HG03558 (cell line): ENCODE results near the gene ZFHX3.

ENCODE experiments used
- ATAC-seq: cut with Tn5 transposase; IDR thresholded peaks from one replicate; pipeline ENCODE4 v1.9.1; 2021; ENCODE audit warnings: moderate number of reproducible peaks; ENCODE audit not compliant: unreplicated experiment; ENCODE audit errors: extremely low read depth

Gene ZFHX3

DNA sequence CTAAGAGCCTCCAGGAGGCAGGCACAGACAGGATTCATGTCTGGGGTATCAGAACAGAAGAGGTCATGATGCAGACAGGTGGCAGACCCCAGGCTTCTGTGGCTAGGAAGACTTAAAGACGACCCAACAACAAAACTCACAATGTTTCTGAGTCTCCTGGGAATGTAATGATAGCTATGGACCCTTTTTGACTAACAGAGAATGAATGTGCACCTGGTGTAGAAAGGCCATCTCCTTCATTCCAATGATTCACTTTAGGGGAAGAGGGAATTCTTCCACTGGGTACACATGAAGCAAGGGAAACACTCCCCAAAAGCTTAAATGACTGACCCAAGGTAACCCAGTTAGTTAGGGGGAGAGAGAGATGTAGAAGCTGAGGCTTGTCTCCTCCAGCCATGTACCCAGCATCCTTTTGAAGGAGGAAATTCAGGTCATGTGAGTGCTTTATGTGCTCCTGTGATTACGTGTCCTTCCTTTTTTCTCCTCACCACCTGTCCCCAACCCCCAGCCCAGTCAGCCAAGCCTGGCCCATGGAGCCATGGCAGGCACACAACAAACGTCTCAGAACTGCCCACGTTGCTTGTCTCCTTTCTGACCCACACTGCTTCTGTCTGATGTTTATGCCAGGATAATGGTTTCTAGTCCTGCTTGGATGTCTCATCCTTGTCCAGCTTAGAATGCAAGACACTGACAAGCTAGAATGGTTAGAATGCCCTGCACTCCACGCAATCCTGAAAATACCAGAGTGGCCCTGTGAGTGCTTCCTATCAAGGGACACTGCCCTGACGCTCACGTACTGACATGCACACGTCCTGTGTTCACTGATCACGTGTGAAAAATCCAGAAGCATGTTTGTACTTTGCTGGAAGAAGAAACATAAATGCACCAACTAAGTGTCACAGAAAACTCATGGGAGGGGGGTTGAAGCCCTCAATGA, 156.4 kb downstream of the ZFHX3 start:
- no peak for ATAC-seq

DNA sequence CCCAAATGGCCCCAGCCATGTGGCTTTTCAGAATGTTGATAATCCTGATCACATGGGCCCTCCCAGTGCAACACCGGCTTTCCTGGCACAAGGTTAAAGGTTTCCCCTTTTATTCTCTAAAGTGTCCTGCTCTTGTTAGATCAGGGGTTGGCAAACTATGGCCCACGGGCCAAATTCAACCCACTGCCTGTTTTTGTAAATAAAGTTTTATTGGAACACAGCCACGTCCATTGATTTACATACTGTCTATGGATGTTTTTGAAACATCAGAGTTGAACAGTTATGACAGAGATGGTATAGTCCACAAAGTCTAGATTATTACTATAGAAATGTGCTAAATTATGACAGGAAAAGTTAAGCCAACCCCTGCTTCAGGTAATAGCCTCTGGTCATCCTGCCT, 157.3 kb downstream of the ZFHX3 start:
- no peak for ATAC-seq

GRCh38 chr16:72889616-72890582, 158.0 kb downstream of the ZFHX3 start:
- ATAC-seq: no peak

- no peak for ATAC-seq
Observed at GRCh38 chr16:72887537-72887936, 160.4 kb downstream of the ZFHX3 start.

DNA sequence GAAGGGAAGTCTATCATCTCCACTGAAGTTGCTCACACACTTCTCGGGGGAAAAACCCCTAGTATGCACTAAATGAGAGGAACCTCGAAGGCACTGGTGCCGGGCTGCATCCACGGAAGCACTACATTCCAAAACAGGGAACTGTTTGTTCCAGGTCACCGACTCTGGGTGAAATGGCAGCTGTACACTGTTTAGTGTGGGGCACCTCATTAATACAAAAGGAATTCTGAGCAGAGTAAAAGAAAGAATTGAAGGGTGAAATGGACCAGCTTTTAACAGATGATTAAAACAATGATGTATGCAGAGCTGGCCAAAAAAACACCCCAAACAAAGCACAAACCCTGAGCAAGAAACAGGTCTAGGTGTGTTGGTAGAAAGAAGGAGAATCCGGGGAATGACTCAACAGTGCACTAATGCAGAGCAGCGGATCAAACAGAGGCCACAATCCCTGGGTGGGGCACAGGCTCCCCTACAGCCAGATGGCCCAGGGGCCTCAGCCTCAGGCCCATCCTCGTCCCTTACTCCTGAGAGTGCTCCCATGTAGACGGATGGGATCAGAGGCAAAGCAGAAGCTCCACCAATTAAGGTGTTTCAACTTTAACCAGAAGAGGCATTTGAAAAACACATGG, 161.5 kb downstream of the ZFHX3 start:
- ATAC-seq: no peak

DNA sequence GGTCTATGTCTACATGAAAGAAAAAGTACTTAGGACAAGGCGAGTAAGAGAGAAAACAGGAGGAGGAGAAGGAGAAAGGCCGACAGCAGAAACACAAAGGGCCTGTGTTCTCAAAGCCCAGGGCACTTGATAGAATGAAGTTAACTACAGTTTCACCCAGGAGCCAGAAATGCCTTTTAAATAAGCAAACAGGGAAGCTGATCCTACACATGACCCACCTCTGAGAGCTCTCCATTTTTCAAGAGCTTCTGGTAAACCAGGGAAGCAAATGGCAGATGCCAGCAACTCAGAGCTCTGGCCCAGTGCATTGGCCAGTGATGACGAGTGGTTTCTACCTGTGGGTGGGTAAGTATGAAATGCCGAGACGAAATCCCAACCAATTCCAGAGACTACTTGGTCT, 163.4 kb downstream of the ZFHX3 start:
- ATAC-seq: no peak

GRCh38 chr16:72884037-72884436, 163.9 kb downstream of the ZFHX3 start:
- ATAC-seq: no peak

DNA sequence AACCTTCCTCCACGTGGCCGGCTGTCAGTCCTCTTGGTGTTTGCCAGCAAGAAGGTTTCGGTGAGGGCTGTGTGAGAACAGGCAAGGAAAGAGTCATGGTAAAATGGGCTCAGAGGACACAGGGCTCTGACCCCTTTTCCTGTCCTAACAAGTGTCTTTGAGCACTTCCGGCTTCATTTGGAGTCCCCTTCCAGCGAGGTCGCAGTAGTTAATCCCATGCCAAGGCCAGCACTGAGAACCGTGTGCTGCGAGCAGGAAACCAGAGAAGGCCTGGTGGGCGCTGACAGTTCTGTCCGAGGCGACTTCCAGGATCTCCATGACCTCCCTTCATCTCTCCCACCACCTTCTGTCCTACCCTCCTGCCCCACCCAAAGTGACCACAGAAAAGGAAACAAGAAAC, 168.1 kb downstream of the ZFHX3 start:
- ATAC-seq: no peak

DNA sequence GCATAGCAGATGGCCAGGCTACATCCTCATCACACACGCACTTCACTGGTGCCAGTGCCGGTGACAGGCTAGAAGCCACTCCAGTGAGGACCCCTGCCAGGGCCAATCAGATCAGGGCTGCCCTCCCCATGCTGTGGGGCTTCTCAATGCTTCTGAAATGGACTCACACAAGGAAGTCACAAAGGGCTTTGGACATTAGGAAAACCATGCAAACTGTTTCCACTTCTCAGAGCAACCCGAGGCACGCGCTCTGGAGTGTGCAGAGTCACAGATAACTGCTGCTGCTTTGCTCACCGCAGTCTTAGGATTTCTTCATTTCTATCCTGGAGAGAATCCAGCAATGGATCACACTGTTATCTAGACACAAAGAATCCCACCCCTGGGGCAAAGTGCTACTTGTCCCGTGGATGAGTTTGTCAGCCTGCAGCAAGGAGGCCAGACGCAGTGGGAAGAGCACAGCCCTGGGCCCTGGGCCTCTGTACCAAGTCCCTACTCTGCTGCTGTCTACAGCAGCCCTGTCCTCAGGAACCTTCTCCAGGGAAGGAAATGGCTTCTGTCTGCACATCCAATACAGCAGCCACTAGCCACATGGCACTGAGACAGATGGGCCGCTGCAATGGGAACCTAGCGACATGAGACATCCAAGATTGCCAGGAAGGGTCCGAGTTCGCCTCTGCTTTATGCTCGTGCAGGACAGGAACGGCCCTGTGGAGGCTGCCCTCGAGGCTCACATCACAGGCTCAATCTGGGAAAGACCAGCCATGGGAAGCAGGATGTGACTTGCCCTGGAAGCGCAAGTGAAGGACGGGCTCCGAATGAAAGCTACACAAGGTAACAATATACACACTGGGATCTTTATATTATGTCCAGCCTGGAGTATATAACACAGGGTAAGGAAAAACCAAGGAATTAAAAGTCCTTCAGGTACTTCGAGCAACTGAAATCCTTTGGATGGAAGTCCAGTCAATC, 169.3 kb downstream of the ZFHX3 start:
- no peak for ATAC-seq

GRCh38 chr16:72877374-72878028, 170.4 kb downstream of the ZFHX3 start:
- ATAC-seq: no peak

GRCh38 chr16:72876981-72877373, 171.0 kb downstream of the ZFHX3 start:
- no peak for ATAC-seq

DNA sequence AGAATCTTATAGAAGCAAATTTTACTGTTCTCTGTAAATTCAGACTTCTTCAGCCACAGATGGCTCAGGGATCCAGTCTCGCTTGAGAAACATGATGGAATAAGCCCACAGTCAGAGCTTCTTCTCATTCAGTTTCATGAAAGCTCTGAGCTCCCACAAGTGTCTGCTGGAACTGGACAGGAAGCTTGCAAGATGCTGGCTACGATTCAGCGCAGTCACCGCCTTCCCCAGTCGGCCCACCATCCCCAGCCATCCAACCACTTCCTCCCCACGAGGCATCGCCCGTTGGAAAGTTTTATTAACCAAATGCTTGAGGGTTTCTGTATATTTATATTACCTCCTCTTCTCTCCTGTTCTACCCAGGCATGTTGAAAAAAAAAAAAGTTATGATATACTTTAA, 171.7 kb downstream of the ZFHX3 start:
- no peak for ATAC-seq

- no peak for ATAC-seq
Observed at GRCh38 chr16:72875291-72876031, 172.5 kb downstream of the ZFHX3 start.

DNA sequence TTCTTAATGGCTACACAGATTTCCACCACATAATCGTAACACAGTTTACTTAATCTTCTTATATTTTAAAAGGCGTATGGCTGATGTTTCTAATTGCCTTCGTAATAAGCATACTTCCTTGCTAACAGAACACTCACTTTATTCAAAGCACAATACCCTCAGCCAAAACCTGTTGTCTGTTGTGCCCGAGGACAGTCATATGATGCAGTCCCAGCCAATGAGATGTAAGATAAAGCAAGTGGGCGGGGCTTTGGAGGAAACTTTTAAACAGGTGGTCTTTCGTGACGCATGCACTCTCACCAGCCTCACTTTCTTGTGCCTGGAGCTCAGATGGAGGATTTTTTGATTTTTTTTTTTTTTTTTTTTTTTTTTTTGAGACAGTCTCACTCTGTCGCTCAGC, 174.1 kb downstream of the ZFHX3 start:
- no peak for ATAC-seq

DNA sequence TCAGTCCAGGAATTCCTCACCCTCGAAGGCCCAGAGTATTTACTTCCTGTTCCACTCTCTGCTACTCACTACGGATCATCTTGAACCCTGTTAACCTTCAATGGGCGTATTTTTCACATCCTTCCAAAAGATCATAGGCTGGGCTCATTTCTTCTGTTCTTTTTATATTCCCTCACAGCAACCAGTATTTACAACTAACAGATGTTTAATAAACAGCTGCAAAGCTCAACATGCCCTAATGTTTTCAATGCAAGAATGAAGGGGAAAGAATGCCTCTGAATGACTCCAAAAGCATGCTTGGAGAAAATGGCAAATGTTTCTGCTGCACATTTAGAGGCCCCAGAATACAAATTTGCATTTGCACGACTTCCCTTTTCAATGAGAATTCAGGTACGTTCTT, 174.9 kb downstream of the ZFHX3 start:
- no peak for ATAC-seq

DNA sequence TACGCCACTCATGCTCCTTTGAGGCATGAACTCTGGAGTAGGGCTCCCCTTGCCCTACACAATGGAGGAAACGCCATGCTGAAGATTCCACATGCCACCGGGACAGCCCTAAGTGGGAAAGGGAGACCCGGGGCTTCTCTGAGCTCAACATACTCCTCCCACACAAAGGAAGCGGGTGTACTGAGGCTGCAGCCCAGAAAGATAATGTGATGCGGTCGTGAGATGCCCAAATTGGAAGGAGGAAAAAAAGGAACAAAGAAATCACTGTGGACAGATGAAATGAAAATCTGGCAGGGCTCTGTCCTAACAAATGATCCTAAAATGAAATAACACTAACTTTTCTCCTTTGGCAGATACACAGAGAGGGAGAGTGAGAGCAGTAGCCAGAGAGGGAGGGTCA, 182.1 kb downstream of the ZFHX3 start:
- no peak for ATAC-seq

DNA sequence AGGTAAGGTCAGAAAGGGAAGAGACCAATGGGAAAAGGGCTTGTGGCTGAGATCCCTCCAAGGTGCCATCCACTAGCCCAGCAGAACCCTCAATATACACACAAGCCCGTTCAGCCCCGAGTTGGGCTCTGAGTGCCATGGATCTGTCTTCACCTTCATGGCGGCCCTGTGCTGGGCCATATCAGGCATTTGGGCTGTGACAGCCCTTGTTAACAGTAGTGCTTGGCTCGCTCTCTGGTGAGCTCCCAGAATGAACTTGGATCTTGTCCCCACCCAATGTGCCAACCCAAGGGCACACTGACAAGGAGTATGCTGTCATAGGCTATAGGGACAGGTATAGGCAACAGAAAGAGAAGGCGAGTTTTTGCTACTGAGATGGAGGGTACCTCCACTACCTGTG, 182.7 kb downstream of the ZFHX3 start:
- ATAC-seq: no peak

- no peak for ATAC-seq
Observed at GRCh38 chr16:72864130-72864833, 183.6 kb downstream of the ZFHX3 start.
